D721Med (cell line): Measurements from ENCODE around the gene TMEM74B.

Source experiments
- DNase-seq: peaks from one replicate; pipeline ENCODE4 v3.0.0; 2011; ENCODE audit warnings: low spot score; ENCODE audit not compliant: insufficient read length
- FAIRE-seq: peaks from 2 replicates; lab custom pipeline; 2011; peaks lifted over from hg19 to GRCh38; lab: Jason Lieb, UNC
- TF ChIP-seq, protein P1 (sequence below): IDR thresholded peaks from 2 replicates; pipeline ENCODE4 v1.5.1; 2012; ENCODE audit warnings: mild to moderate bottlenecking, control low read depth; ENCODE audit not compliant: insufficient read depth; ENCODE audit errors: missing control alignments

The TMEM74B gene

GRCh38 chr20:1204113-1204512 lies 19.3 kb upstream of the TMEM74B start:
- TF ChIP-seq, protein P1, sequence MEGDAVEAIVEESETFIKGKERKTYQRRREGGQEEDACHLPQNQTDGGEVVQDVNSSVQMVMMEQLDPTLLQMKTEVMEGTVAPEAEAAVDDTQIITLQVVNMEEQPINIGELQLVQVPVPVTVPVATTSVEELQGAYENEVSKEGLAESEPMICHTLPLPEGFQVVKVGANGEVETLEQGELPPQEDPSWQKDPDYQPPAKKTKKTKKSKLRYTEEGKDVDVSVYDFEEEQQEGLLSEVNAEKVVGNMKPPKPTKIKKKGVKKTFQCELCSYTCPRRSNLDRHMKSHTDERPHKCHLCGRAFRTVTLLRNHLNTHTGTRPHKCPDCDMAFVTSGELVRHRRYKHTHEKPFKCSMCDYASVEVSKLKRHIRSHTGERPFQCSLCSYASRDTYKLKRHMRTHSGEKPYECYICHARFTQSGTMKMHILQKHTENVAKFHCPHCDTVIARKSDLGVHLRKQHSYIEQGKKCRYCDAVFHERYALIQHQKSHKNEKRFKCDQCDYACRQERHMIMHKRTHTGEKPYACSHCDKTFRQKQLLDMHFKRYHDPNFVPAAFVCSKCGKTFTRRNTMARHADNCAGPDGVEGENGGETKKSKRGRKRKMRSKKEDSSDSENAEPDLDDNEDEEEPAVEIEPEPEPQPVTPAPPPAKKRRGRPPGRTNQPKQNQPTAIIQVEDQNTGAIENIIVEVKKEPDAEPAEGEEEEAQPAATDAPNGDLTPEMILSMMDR = no peak
- FAIRE-seq = no peak
- no peak for DNase-seq

DNA sequence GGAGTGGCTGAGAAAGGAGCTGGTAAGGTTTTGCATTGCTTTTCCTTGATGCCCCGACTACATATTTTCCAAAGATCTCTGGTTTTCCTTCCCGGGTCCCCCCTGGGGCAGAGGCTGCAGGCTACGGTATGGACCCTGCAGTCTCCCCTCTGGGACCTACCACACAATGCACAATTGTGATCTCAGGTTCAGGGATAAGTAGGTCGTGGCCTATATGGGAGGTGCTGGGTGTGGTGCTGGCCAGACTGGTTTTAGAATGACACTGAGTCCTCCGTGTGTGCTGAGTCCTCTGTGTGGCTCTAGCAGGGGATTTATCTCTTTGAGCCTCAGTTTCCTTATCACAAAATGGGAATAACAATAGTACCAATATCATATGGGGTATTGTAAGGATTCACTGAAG lies 18.8 kb upstream of the TMEM74B start:
- no peak for DNase-seq
- TF ChIP-seq, protein P1 = no peak
- FAIRE-seq = no peak

DNA sequence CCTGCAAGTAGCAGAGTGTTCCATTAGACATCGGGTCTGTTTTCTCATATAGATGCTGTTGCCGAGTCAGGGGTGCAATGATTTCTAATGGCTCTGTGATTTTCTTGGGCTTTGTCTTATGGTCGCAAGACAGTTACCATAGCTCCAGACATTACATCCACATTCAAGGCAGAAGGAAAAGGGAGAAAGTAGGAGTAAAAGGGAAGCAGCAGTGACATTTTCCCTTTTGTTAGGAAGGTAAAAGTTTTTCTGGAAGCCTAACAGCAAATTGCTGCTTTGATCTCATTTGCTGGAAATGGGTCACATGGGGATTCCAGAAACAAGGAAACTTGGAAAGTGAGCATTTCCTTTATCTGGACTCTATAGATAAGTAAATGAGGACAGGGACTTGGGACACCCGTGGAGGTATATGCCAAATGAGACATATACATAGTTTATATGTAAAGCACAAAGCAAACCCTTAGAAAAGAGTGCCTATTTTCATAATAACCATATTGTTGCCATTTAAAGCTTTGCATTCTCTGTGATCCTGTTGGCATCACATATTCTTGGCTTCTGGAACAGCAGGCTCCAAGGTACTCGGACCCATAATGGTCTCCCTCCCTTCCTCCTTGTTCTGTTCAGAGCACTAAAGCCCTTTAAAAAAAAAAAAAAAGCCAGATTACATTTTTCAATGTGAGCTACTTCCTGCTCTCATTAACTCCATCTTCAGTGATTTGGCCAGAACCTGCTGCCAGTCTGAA lies 18.2 kb upstream of the TMEM74B start, which contains the start of gene C20orf202:
Gene C20orf202 (plus strand): TSS at position 693 of the 743 bp plus-strand sequence. CDS start 132 bp downstream, outside the sequence.
- FAIRE-seq (no peak), DNase-seq (no peak)
- TF ChIP-seq, protein P1 = no peak

DNA sequence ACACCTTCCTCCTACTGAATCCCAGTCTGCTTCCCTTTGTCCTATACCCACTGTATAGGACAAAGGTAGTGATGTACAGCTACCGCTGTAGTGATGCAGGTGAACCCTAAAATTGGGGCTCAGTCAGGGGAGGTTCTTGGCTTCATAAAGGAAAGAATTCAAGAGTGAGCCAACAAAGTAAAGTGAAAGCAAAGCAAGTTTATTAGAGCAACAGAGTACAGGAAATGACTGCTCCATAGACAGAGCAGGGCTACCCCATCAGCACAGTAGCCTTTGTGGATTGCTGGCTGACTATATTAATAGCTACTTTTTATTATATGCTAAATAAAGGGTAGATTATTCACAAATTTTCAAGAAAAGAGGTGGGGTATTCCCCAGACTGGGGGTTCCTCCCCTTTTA lies 15.2 kb upstream of the TMEM74B start:
- FAIRE-seq (no peak), DNase-seq (no peak)
- TF ChIP-seq, protein P1 = no peak

DNA sequence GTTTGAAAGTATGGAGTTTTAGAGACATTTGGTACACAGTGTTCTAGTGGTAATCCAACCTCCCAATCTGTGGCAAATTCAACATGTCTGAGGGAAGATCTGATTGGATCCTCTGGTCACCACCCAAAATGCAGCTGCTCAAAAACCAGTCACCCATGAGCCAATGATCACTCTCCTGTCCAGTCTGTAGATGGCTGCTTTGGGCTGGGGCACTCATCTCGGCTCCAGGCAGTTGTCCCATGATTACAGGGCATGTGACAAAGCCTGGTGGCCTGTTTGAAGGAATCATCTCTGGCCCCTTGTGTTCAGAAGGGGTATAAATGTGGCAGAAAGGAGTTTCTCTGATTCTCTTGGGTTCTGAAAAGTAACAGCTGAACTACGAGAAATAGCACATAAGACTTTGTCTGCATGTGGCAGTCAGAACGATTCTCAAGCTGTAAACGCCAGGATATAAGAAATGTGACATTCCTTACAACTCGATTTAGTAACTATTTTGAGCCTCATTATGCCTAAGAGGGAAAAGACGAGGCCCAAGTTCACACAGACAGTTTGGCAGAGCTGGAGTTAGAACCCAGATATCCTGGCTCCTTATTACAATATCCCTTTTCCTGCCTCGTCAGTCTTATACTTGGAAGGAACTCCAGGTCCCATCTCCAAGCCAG lies 14.6 kb upstream of the TMEM74B start:
- DNase-seq = no peak
- FAIRE-seq = no peak
- TF ChIP-seq, protein P1 = no peak

DNA sequence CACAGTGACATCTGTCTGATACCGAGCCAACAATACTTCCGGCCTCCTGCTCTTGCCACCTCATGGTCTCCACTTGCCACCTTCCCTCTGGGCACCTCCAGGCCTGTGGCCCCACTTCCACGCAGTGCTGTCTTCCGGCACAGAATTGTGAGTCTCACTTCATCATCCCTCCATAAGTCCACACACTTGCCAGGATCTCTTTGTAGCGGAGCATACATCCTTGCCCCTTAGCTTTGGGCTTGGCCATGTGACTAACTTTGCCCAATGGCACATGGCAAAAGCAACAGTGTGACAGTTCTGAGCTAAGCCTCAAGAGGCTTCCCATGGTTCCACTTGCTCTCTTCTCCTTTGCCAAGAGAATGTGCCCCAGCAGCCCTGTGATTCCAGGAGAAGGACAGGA lies 14.0 kb upstream of the TMEM74B start:
- TF ChIP-seq, protein P1 = no peak
- no peak for FAIRE-seq

GRCh38 chr20:1197801-1198200 lies 13.0 kb upstream of the TMEM74B start:
- FAIRE-seq = no peak

More for the DNA sequence above, 14.0 kb upstream of the TMEM74B start:
- DNase-seq = no peak

More at GRCh38 chr20:1197801-1198200, 13.0 kb upstream of the TMEM74B start:
- TF ChIP-seq, protein P1 = no peak
- DNase-seq = no peak
